Glutamatergic neuron (in vitro differentiated cells): Measurements from ENCODE around the gene PDE8A. TPM values are rescaled to one million over a fixed set of nuclear protein-coding genes. Genes with fewer than 3 reads are reported as not detected.
"Not testable (repeated sequence)": the region's sequence is repeated elsewhere in the genome, so short reads cannot be mapped to it uniquely, and the experiment has no call there.

Source experiments
- DNase-seq: peaks from one replicate; pipeline ENCODE4 v3.0.0; 2022
- H3K27ac Mint-ChIP-seq: one replicate; pipeline ENCODE4 v1.8.0; 2020; ENCODE audit warnings: mild to moderate bottlenecking, mixed read lengths, inconsistent platforms; ENCODE audit not compliant: unreplicated experiment
- H3K27me3 Mint-ChIP-seq: one replicate; pipeline ENCODE4 v1.8.0; 2020; ENCODE audit warnings: mild to moderate bottlenecking, moderate library complexity, mixed read lengths, inconsistent platforms; ENCODE audit not compliant: unreplicated experiment
- H3K36me3 Mint-ChIP-seq: one replicate; pipeline ENCODE4 v1.8.0; 2020; ENCODE audit warnings: mild to moderate bottlenecking, mixed read lengths, inconsistent platforms; ENCODE audit not compliant: unreplicated experiment
- H3K4me1 Mint-ChIP-seq: one replicate; pipeline ENCODE4 v1.8.0; 2020; ENCODE audit warnings: mild to moderate bottlenecking, low read depth, mixed read lengths, inconsistent platforms; ENCODE audit not compliant: unreplicated experiment
- H3K4me3 Mint-ChIP-seq: one replicate; pipeline ENCODE4 v1.8.0; 2020; ENCODE audit warnings: mild to moderate bottlenecking, mixed read lengths, inconsistent platforms; ENCODE audit not compliant: unreplicated experiment
- H3K9me3 Mint-ChIP-seq: one replicate; pipeline ENCODE4 v1.8.0; 2020; ENCODE audit warnings: mild to moderate bottlenecking, moderate library complexity, mixed read lengths, inconsistent platforms; ENCODE audit not compliant: unreplicated experiment
- CTCF ChIP-seq: fragments of 200-600 bp; sonication (generic); IDR thresholded peaks from one replicate; pipeline ENCODE4 v1.5.0; 2021; ENCODE audit not compliant: partially characterized antibody, unreplicated experiment
- total RNA-seq: library from RNA; stranded (reverse); fragmentation: NEBNext Ultra II Directional; extraction: Animal tissue kit (Norgen Biotek cat#: 25700); gene quantifications from one replicate; pipeline ENCODE4 v1.2.1, GENCODE V29; 2021; ENCODE audit not compliant: unreplicated experiment

Gene PDE8A
- total RNA-seq, 1 donor from 2014 or later = 5.7 TPM

- Mint-ChIP-seq H3K27ac (no peak overlapping the region), H3K9me3 (peaks cover 9% of the 10 kb centered on the region), H3K4me3 (no peak overlapping the region), H3K27me3 (peaks cover 5% of the 10 kb centered on the region), H3K36me3 (peaks cover under 1% of the 10 kb centered on the region), H3K4me1 (peaks cover 9% of the 10 kb centered on the region)
- TF ChIP-seq CTCF = no peak
- no peak for DNase-seq
Observed at GRCh38 chr15:85178308-85178707, 196.7 kb downstream of the PDE8A start.

- no peaks in the 10 kb centered on the region for H3K36me3 Mint-ChIP-seq
- no peak for DNase-seq
- no peak overlapping the region for H3K27ac Mint-ChIP-seq
- no peak overlapping the region for H3K4me3 Mint-ChIP-seq
- H3K4me1 Mint-ChIP-seq = peaks cover 9% of the 10 kb centered on the region
- H3K9me3 Mint-ChIP-seq = peaks cover 7% of the 10 kb centered on the region
- TF ChIP-seq CTCF = no peak
- H3K27me3 Mint-ChIP-seq = peaks cover 5% of the 10 kb centered on the region
Observed at GRCh38 chr15:85179700-85180099, 198.0 kb downstream of the PDE8A start.

DNA sequence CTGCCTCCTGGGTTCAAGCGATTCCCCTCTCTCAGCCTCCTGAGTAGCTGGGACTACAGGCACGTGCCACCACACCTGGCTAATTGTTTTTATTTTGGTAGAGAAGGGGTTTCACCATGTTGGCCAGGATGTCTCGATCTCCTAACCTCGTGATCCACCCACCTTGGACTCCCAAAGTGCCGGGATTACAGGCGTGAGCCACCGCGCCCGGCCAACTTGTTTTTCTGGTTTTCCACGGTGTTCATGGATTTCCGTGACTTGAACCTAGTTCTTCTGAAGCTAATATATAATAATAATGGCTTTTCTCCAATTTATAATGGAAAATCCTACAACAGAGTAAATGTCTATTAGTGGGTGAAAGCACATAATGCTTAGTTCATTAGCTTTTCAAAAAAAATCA lies 203.7 kb downstream of the PDE8A start:
- H3K27me3 Mint-ChIP-seq, DNase-seq, H3K4me3 Mint-ChIP-seq, H3K9me3 Mint-ChIP-seq, H3K27ac Mint-ChIP-seq, H3K4me1 Mint-ChIP-seq, H3K36me3 Mint-ChIP-seq: not testable (repeated sequence)

DNA sequence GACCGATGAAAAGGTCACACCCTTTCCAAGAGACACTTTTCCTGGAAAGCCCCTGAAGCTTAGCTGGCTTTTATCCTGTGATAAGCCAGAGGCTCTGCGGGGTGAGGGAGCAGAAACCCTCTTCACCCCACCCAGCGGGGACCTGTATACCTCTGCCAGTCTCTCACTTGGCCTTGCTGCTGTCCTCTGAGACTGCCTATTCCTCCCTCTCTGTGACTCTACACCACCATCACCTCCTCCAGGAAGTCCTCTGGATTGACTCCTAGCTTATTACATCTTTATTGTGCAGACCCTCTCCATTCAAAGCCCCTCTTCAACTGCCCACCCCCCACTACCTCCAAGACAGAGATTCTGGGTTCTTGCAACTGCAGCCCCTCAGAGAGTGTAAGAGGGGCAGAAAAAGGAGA lies 206.5 kb downstream of the PDE8A start:
- not testable (repeated sequence) for H3K27me3 Mint-ChIP-seq, H3K4me3 Mint-ChIP-seq, H3K27ac Mint-ChIP-seq, H3K4me1 Mint-ChIP-seq, H3K9me3 Mint-ChIP-seq, DNase-seq, H3K36me3 Mint-ChIP-seq

Other genes starting within 250 kb of the PDE8A start
- gene ZNF592, start 233.3 kb upstream of the PDE8A start, total RNA-seq = 42.3 TPM
- 6.8 TPM for gene ALPK3, start 164.5 kb upstream of the PDE8A start, total RNA-seq
- gene SLC28A1, start 97.2 kb upstream of the PDE8A start, total RNA-seq = 0.25 TPM